K562 (cell line): ENCODE measurements around the gene CALCOCO2. TPM values are rescaled to one million over a fixed set of nuclear protein-coding genes. Genes with fewer than 3 reads are reported as not detected.

ENCODE experiments used
- ARID2 ChIP-seq: fragments of 450-650 bp; IDR thresholded peaks from 2 replicates; pipeline ENCODE4 v1.6.1; 2017; ENCODE audit warnings: antibody characterized with exemption, mild to moderate bottlenecking
- ATF1 ChIP-seq, 2 experiments: fragments of 450-650 bp in 1 of 2; IDR thresholded peaks; 2 replicates each; pipeline ENCODE4 v1.6.1; 2016; ENCODE audit warnings: missing compliant biosample characterization in 1 of 2, missing genetic modification characterization in 1 of 2
- ATF7 ChIP-seq: fragments of 450-650 bp; IDR thresholded peaks from 2 replicates; pipeline ENCODE4 v1.7.1; 2014; ENCODE audit warnings: mild to moderate bottlenecking, moderate library complexity
- CBX1 ChIP-seq: sonication (generic); IDR thresholded peaks from 2 replicates; pipeline ENCODE4 v1.6.1; 2016; ENCODE audit warnings: antibody characterized with exemption, low read depth, mild to moderate bottlenecking
- ESRRA ChIP-seq: fragments of 450-650 bp; IDR thresholded peaks from 2 replicates; pipeline ENCODE4 v1.6.1; 2014; ENCODE audit warnings: low read depth, mild to moderate bottlenecking, moderate library complexity, borderline replicate concordance
- FOXJ2 ChIP-seq: fragments of 200-800 bp; sonication (Bioruptor generic); IDR thresholded peaks from 2 replicates; pipeline ENCODE4 v1.6.1; 2016; ENCODE audit warnings: missing genetic modification characterization, missing compliant biosample characterization
- HCFC1 ChIP-seq: IDR thresholded peaks from 2 replicates; pipeline ENCODE4 v1.6.1; 2012; ENCODE audit warnings: low read depth, low read length, improper control_type of control experiment
- KDM5B ChIP-seq: fragments of 200-600 bp; sonication (generic); IDR thresholded peaks from 2 replicates; pipeline ENCODE4 v1.6.1; 2012; ENCODE audit warnings: low read depth, mild to moderate bottlenecking, moderate library complexity, low read length, control low read depth, inconsistent platforms; ENCODE audit not compliant: insufficient replicate concordance
- MEIS2 ChIP-seq: fragments of 450-650 bp; IDR thresholded peaks from 2 replicates; pipeline ENCODE4 v1.6.1; 2014; ENCODE audit warnings: mild to moderate bottlenecking; ENCODE audit not compliant: partially characterized antibody
- MYC ChIP-seq, 2 experiments: fragments of 250-450 bp in 1 of 2; sonication (Bioruptor Pico) in 1 of 2; IDR thresholded peaks; 2 replicates each; pipeline versions ENCODE4 v1.5.1 to v1.6.1; 2012 to 2021; ENCODE audit warnings: low read depth in 2 of 2, borderline replicate concordance in 1 of 2, improper control_type of control experiment in 1 of 2, low read length in 1 of 2, mild to moderate bottlenecking in 1 of 2, moderate library complexity in 1 of 2
- NBN ChIP-seq: fragments of 450-650 bp; IDR thresholded peaks from 2 replicates; pipeline ENCODE4 v1.6.1; 2016; ENCODE audit warnings: low read depth, mild to moderate bottlenecking
- PTRF ChIP-seq: fragments of 450-650 bp; IDR thresholded peaks from 2 replicates; pipeline ENCODE4 v1.6.1; 2016; ENCODE audit warnings: mild to moderate bottlenecking, missing genetic modification characterization, missing compliant biosample characterization
- TBP ChIP-seq: optimal IDR thresholded peaks from 2 replicates; pipeline ENCODE3; 2011; ENCODE audit warnings: low read depth, low read length, improper control_type of control experiment
- polyA plus RNA-seq, 8 experiments: library from polyadenylated mRNA; depleted of rRNA in 4 of 8; stranded (reverse) in 5 of 8; unstranded in 3 of 8; fragments of >200 nt; fragmentation: Nextera tagmentation in 2 of 8; fragmentation: Illumina TruSeq in 1 of 8; extraction: Ambion mirVana in 2 of 8; extraction: Trizol in 1 of 8; gene quantifications; 2 replicates each; pipeline versions ENCODE4 v1.2.1 to v1.2.3, GENCODE V29; 2011 to 2014; ENCODE audit warnings: inconsistent platforms in 1 of 8, missing spikeins in 1 of 8
- total RNA-seq, 7 experiments: library from RNA; depleted of rRNA in 6 of 7; stranded (reverse); fragments of >200 nt in 6 of 7; fragmentation: Illumina TruSeq in 2 of 7; extraction: Trizol in 2 of 7; gene quantifications; 2 replicates each; pipeline versions ENCODE4 v1.2.1 to v1.2.3, GENCODE V29; 2011 to 2021; ENCODE audit warnings: low replicate concordance in 1 of 7
- TF ChIP-seq, protein P1 (sequence below): fragments of 450-650 bp; IDR thresholded peaks from 2 replicates; pipeline ENCODE4 v1.7.1; 2018; ENCODE audit warnings: mild to moderate bottlenecking, low read depth; ENCODE audit not compliant: partially characterized antibody
- TF ChIP-seq, protein P2 (sequence below), 2 experiments: fragments of 450-650 bp; IDR thresholded peaks; 2 replicates each; pipeline ENCODE4 v1.6.1; 2016
- TF ChIP-seq, protein P3 (sequence below): sonication (generic); formaldehyde crosslinking; IDR thresholded peaks from 2 replicates; pipeline ENCODE4 v1.9.0; 2022; ENCODE audit warnings: mild to moderate bottlenecking, missing genetic modification reagents
- TF ChIP-seq, protein P4 (sequence below): fragments of 200-800 bp; sonication (Bioruptor generic); IDR thresholded peaks from 2 replicates; pipeline ENCODE4 v1.6.1; 2017; ENCODE audit warnings: missing genetic modification characterization, missing compliant biosample characterization

CALCOCO2 gene
- total and polyA plus RNA-seq, 9 of the 15 experiments (the other 6 are each of a cell fraction or from before 2014, with no cell fraction given): 24.1 to 87.3 (median 67.5) TPM

DNA sequence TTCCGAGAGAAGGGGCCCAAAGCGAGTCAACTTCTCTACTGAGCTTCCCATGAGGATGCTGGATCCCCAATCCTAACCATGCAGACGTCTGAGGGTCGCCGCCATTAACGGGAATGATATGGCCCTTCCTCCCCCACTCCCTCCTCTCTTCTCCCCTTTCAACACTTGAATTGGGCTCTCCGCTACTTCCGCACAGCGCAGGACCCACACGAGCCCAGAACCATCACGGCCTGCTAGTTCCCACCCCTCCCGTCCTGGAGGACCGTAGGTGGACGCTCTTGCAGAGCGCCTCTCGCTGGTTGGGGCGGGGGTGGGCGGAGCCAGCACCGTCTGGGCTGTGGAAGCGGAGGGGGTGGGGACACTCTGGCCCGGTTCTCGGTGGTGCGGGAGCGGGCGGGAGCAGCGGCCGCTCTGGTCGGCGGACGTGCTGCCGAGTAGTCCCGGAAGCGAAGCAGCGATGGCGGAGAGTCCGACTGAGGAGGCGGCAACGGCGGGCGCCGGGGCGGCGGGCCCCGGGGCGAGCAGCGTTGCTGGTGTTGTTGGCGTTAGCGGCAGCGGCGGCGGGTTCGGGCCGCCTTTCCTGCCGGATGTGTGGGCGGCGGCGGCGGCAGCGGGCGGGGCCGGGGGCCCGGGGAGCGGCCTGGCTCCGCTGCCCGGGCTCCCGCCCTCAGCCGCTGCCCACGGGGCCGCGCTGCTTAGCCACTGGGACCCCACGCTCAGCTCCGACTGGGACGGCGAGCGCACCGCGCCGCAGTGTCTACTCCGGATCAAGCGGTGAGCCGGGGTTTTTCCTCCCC, 77.4 kb downstream of the CALCOCO2 start, which contains the start of gene UBE2Z (continued):
- TF ChIP-seq HCFC1: peak; percentile 75
- TF ChIP-seq MYC (IDR thresholded peaks at IDR 0.05; ENCODE audit: low read depth, low read length): peak; percentile 69
- TF ChIP-seq MYC (CRISPR knock-in tag; IDR thresholded peaks at IDR 0.05; ENCODE audit: borderline replicate concordance, low read depth): no peak
- TF ChIP-seq ARID2: no peak
- no peak for TF ChIP-seq PTRF (tag)
- TF ChIP-seq, protein P1, sequence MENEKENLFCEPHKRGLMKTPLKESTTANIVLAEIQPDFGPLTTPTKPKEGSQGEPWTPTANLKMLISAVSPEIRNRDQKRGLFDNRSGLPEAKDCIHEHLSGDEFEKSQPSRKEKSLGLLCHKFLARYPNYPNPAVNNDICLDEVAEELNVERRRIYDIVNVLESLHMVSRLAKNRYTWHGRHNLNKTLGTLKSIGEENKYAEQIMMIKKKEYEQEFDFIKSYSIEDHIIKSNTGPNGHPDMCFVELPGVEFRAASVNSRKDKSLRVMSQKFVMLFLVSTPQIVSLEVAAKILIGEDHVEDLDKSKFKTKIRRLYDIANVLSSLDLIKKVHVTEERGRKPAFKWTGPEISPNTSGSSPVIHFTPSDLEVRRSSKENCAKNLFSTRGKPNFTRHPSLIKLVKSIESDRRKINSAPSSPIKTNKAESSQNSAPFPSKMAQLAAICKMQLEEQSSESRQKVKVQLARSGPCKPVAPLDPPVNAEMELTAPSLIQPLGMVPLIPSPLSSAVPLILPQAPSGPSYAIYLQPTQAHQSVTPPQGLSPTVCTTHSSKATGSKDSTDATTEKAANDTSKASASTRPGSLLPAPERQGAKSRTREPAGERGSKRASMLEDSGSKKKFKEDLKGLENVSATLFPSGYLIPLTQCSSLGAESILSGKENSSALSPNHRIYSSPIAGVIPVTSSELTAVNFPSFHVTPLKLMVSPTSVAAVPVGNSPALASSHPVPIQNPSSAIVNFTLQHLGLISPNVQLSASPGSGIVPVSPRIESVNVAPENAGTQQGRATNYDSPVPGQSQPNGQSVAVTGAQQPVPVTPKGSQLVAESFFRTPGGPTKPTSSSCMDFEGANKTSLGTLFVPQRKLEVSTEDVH: peak; percentile 70
- TF ChIP-seq FOXJ2 (tag): peak; percentile 18; the same call in 1 of the 2 replicates
- TF ChIP-seq, protein P2, sequence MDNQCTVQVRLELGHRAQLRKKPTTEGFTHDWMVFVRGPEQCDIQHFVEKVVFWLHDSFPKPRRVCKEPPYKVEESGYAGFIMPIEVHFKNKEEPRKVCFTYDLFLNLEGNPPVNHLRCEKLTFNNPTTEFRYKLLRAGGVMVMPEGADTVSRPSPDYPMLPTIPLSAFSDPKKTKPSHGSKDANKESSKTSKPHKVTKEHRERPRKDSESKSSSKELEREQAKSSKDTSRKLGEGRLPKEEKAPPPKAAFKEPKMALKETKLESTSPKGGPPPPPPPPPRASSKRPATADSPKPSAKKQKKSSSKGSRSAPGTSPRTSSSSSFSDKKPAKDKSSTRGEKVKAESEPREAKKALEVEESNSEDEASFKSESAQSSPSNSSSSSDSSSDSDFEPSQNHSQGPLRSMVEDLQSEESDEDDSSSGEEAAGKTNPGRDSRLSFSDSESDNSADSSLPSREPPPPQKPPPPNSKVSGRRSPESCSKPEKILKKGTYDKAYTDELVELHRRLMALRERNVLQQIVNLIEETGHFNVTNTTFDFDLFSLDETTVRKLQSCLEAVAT (IDR thresholded peaks at IDR 0.05): peak; percentile 62 to 78; a peak in 3 of 4 replicates
- TF ChIP-seq ATF7: peak; percentile 71; the same call in 1 of the 2 replicates
- TF ChIP-seq KDM5B: peak; percentile 94
- TF ChIP-seq, protein P3, sequence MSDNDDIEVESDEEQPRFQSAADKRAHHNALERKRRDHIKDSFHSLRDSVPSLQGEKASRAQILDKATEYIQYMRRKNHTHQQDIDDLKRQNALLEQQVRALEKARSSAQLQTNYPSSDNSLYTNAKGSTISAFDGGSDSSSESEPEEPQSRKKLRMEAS (CRISPR knock-in tag): peak; percentile 69
- peak; percentile 80 for TF ChIP-seq NBN
- TF ChIP-seq, protein P4, sequence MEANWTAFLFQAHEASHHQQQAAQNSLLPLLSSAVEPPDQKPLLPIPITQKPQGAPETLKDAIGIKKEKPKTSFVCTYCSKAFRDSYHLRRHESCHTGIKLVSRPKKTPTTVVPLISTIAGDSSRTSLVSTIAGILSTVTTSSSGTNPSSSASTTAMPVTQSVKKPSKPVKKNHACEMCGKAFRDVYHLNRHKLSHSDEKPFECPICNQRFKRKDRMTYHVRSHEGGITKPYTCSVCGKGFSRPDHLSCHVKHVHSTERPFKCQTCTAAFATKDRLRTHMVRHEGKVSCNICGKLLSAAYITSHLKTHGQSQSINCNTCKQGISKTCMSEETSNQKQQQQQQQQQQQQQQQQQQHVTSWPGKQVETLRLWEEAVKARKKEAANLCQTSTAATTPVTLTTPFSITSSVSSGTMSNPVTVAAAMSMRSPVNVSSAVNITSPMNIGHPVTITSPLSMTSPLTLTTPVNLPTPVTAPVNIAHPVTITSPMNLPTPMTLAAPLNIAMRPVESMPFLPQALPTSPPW (CRISPR knock-in tag): peak; percentile 93
- TF ChIP-seq ESRRA: peak; percentile 51; the same call in 1 of the 2 replicates
- peak; percentile 61 for TF ChIP-seq CBX1
- no peak for TF ChIP-seq ATF1 (CRISPR knock-in tag; IDR thresholded peaks at IDR 0.05)
- TF ChIP-seq ATF1 (tag; IDR thresholded peaks at IDR 0.05): peak; percentile 55
- peak; percentile 39 for TF ChIP-seq MEIS2
- peak; percentile 91 for TF ChIP-seq TBP
